K562 (cell line): Measurements from ENCODE around the gene ARFRP1. TPM values are rescaled to one million over a fixed set of nuclear protein-coding genes. Genes with fewer than 3 reads are reported as not detected.

Experiments
- CHD1 ChIP-seq: fragments of 200-600 bp; sonication (generic); IDR thresholded peaks from one replicate; pipeline ENCODE4 v1.6.1; 2012; ENCODE audit warnings: mild to moderate bottlenecking, moderate library complexity, low read length, inconsistent platforms
- CREB1 ChIP-seq, 2 experiments: sonication (generic) in 1 of 2; formaldehyde crosslinking in 1 of 2; IDR thresholded peaks; 2 replicates each; pipeline versions ENCODE4 v1.6.1 to v1.8.0; 2012 to 2022; ENCODE audit warnings: inconsistent platforms in 1 of 2, mild to moderate bottlenecking in 1 of 2, missing genetic modification reagents in 1 of 2, moderate library complexity in 1 of 2
- GABPA ChIP-seq: fragments of 200-800 bp; sonication (Bioruptor generic); conservative IDR thresholded peaks from 2 replicates; pipeline ENCODE4 v1.6.1; 2016; ENCODE audit warnings: low read depth, missing genetic modification characterization, missing compliant biosample characterization
- GTF2A2 ChIP-seq: IDR thresholded peaks from 2 replicates; pipeline ENCODE4 v1.6.1; 2016; ENCODE audit warnings: mild to moderate bottlenecking, missing genetic modification characterization, missing compliant biosample characterization
- HIVEP1 ChIP-seq: fragments of 250-450 bp; sonication (Bioruptor Pico); IDR thresholded peaks from 2 replicates; pipeline ENCODE4 v1.4.0; 2020; ENCODE audit warnings: mild to moderate bottlenecking
- HNRNPUL1 ChIP-seq: fragments of 200-400 bp; formaldehyde crosslinking; IDR thresholded peaks from 2 replicates; pipeline ENCODE4 v1.6.1; 2017; ENCODE audit warnings: low read length
- NCOA1 ChIP-seq: fragments of 450-650 bp; IDR thresholded peaks from 2 replicates; pipeline ENCODE4 v1.6.1; 2016; ENCODE audit warnings: low read depth
- NCOA6 ChIP-seq: fragments of 450-650 bp; IDR thresholded peaks from 2 replicates; pipeline ENCODE4 v1.6.1; 2017; ENCODE audit warnings: mild to moderate bottlenecking
- PBX2 ChIP-seq, 2 experiments: IDR thresholded peaks in 1 of 2; conservative IDR thresholded peaks in 1 of 2; 2 replicates each; pipeline ENCODE4 v1.6.1; 2016; ENCODE audit warnings: low read depth in 2 of 2, mild to moderate bottlenecking in 1 of 2, missing compliant biosample characterization in 1 of 2, missing genetic modification characterization in 1 of 2, moderate library complexity in 1 of 2
- RCOR1 ChIP-seq, 2 experiments: IDR thresholded peaks; 2 replicates each; pipeline ENCODE4 v1.6.1; 2012; ENCODE audit warnings: low read depth in 2 of 2, low read length in 2 of 2, borderline replicate concordance in 1 of 2, improper control_type of control experiment in 1 of 2
- SMARCA5 ChIP-seq: fragments of 450-650 bp; IDR thresholded peaks from 2 replicates; pipeline ENCODE4 v1.6.1; 2016
- STAT6 ChIP-seq: sonication (generic); formaldehyde crosslinking; IDR thresholded peaks from 2 replicates; pipeline ENCODE4 v1.8.1; 2023; ENCODE audit warnings: mild to moderate bottlenecking, missing genetic modification reagents
- THAP12 ChIP-seq: fragments of 250-450 bp; sonication (Bioruptor Pico); IDR thresholded peaks from 2 replicates; pipeline ENCODE4 v1.9.0; 2021; ENCODE audit warnings: mild to moderate bottlenecking, inconsistent platforms
- TOE1 ChIP-seq, 2 experiments: fragments of 450-650 bp in 1 of 2; sonication (generic) in 1 of 2; formaldehyde crosslinking in 1 of 2; IDR thresholded peaks; 2 replicates each; pipeline versions ENCODE4 v1.7.1 to v1.8.0; 2016 to 2022; ENCODE audit warnings: borderline replicate concordance in 2 of 2, mild to moderate bottlenecking in 2 of 2, antibody characterized with exemption in 1 of 2, inconsistent platforms in 1 of 2, low read depth in 1 of 2, missing genetic modification reagents in 1 of 2, moderate library complexity in 1 of 2
- ZC3H11A ChIP-seq: IDR thresholded peaks from 2 replicates; pipeline ENCODE4 v1.6.1; 2012; ENCODE audit warnings: low read depth, low read length, improper control_type of control experiment
- polyA plus RNA-seq, 8 experiments: library from polyadenylated mRNA; depleted of rRNA in 4 of 8; stranded (reverse) in 5 of 8; unstranded in 3 of 8; fragments of >200 nt; fragmentation: Nextera tagmentation in 2 of 8; fragmentation: Illumina TruSeq in 1 of 8; extraction: Ambion mirVana in 2 of 8; extraction: Trizol in 1 of 8; gene quantifications; 2 replicates each; pipeline versions ENCODE4 v1.2.1 to v1.2.3, GENCODE V29; 2011 to 2014; ENCODE audit warnings: inconsistent platforms in 1 of 8, missing spikeins in 1 of 8
- total RNA-seq, 7 experiments: library from RNA; depleted of rRNA in 6 of 7; stranded (reverse); fragments of >200 nt in 6 of 7; fragmentation: Illumina TruSeq in 2 of 7; extraction: Trizol in 2 of 7; gene quantifications; 2 replicates each; pipeline versions ENCODE4 v1.2.1 to v1.2.3, GENCODE V29; 2011 to 2021; ENCODE audit warnings: low replicate concordance in 1 of 7

ARFRP1 gene
- total and polyA plus RNA-seq, 9 of the 15 experiments (the other 6 are each of a cell fraction or from before 2014, with no cell fraction given), result 2.2 to 78.9 (median 37.3) TPM

GRCh38 chr20:63653041-63653973 lies 54.5 kb downstream of the ARFRP1 start, which contains the start of gene STMN3 (continued):
- TF ChIP-seq THAP12 (CRISPR knock-in tag) (0 out of 2 replicates have a peak, but pooled peaks have one; percentile 10), SMARCA5 (no peak), RCOR1 (IDR thresholded peaks at IDR 0.05; ENCODE audit: borderline replicate concordance in 1 of 2, low read depth in 2 of 2, low read length in 2 of 2) (peak in 1 of 2 experiments; percentile 83; a peak in 2 of 4 replicates), GABPA (tag) (peak; percentile 89), TOE1 (IDR thresholded peaks at IDR 0.05; ENCODE audit: borderline replicate concordance) (0 out of 2 replicates have a peak, but pooled peaks have one; percentile 43), TOE1 (CRISPR knock-in tag; IDR thresholded peaks at IDR 0.05; ENCODE audit: borderline replicate concordance, low read depth) (peak; percentile 88; the same call in 1 of the 2 replicates), HNRNPUL1 (no peak), PBX2 (CRISPR knock-in tag; IDR thresholded peaks at IDR 0.05; ENCODE audit: low read depth) (no peak; the same call in 1 of the 2 replicates), PBX2 (tag; conservative IDR thresholded peaks at IDR 0.05; ENCODE audit: low read depth) (no peak), NCOA1 (peak; percentile 67), CHD1 (no peak), HIVEP1 (no peak), GTF2A2 (tag) (no peak), STAT6 (CRISPR knock-in tag) (peak; percentile 63; the same call in 1 of the 2 replicates), NCOA6 (no peak; the same call in 1 of the 2 replicates), ZC3H11A (no peak), CREB1 (IDR thresholded peaks at IDR 0.05) (no peak), CREB1 (CRISPR knock-in tag; IDR thresholded peaks at IDR 0.05) (peak; percentile 78)
